GM12801 (cell line): Measurements from ENCODE around the gene SBF2.

Source experiments
- TF ChIP-seq, protein P1 (sequence below): IDR thresholded peaks from one replicate; pipeline ENCODE4 v1.5.1; 2011; ENCODE audit warnings: control low read depth; ENCODE audit not compliant: insufficient read length; ENCODE audit errors: extremely low read depth

SBF2 gene

DNA sequence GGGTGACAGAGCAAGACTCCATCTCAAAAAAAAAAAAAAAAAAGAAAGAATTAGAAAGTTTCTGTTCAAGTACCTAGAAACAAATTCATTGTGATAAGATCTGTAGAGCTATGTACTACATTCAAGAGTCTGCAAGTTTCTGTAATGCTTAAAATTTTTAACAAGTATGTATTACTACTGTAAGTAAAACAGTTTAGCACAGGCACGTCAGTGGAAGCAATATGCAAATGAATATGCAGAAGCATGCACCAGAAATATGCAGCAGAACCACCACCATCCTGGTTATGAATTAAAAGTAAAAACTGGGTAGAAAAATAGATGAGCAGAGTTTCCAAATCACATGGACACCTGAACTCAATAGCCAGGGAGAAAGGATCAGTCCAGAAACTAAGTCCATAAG is 19.3 kb downstream of the SBF2 start:
- TF ChIP-seq, protein P1, sequence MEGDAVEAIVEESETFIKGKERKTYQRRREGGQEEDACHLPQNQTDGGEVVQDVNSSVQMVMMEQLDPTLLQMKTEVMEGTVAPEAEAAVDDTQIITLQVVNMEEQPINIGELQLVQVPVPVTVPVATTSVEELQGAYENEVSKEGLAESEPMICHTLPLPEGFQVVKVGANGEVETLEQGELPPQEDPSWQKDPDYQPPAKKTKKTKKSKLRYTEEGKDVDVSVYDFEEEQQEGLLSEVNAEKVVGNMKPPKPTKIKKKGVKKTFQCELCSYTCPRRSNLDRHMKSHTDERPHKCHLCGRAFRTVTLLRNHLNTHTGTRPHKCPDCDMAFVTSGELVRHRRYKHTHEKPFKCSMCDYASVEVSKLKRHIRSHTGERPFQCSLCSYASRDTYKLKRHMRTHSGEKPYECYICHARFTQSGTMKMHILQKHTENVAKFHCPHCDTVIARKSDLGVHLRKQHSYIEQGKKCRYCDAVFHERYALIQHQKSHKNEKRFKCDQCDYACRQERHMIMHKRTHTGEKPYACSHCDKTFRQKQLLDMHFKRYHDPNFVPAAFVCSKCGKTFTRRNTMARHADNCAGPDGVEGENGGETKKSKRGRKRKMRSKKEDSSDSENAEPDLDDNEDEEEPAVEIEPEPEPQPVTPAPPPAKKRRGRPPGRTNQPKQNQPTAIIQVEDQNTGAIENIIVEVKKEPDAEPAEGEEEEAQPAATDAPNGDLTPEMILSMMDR: no peak

DNA sequence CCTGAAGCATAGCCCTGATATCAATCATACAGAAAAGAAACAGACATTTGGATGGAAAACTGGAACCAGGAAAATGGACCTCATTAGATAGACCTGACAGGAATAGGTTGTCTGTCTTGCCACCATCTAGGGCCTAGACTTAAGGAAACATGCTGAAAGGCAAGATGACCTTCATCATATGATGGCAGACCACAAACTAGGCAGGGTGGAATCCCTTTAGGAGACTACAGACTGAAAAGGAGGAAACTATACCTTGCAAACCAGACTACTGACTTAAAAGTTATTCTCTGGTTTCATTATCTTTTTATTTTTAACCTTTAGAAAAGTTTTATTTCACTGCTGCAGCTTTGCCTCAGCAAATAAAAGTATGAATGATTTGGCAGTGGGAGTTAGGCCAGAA is 20.3 kb downstream of the SBF2 start:
- TF ChIP-seq, protein P1: no peak

GRCh38 chr11:10272132-10272531 is 21.9 kb downstream of the SBF2 start:
- TF ChIP-seq, protein P1: no peak

GRCh38 chr11:10268746-10269488 is 25.1 kb downstream of the SBF2 start:
- TF ChIP-seq, protein P1: no peak

- TF ChIP-seq, protein P1: no peak
These were observed 26.2 kb downstream of the SBF2 start for GRCh38 chr11:10267821-10268220.

- TF ChIP-seq, protein P1: no peak
These were observed 28.1 kb downstream of the SBF2 start for GRCh38 chr11:10265936-10266335.

- TF ChIP-seq, protein P1: no peak
These were observed 30.1 kb downstream of the SBF2 start for GRCh38 chr11:10263929-10264328.
